GM18870 (cell line): ENCODE results near the gene KCNH6.

Experiments
- ATAC-seq: cut with Tn5 transposase; IDR thresholded peaks from one replicate; pipeline ENCODE4 v1.9.1; 2021; ENCODE audit warnings: moderate library complexity; ENCODE audit not compliant: unreplicated experiment

The KCNH6 gene

DNA sequence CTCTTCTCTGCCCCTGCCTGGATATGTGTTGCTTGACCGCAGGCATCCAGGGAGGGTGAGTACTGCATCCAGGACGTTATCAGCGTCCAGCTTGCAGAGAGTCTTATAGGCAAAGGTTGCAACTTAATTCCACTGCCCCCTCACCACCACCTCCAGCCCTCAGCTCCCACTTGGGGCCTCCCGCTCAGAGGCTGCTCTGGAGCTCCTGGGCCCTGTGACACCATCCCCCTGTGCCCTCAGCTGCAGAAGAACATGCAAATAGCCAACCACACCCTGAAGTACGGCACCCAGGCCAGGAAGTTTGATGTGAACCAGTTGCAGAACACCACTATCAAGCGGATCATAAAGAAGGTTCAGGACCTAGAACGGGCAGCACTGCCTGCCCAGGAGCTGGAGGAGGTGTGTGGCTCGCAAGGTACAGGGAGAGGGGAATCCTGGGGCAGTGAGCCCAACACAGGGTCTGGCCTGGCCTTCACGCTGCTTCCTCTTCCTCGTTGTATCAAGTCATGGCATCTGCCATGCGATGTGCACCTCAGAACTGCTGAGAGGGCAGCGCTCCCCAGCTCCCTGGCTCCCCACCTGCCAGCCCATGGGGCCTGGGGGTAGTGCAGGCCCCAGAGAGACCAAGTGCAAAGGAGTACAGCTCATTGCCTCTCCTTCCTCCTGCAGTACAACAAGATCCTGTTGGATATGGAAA, 36.7 kb upstream of the KCNH6 start:
- no peak for ATAC-seq

DNA sequence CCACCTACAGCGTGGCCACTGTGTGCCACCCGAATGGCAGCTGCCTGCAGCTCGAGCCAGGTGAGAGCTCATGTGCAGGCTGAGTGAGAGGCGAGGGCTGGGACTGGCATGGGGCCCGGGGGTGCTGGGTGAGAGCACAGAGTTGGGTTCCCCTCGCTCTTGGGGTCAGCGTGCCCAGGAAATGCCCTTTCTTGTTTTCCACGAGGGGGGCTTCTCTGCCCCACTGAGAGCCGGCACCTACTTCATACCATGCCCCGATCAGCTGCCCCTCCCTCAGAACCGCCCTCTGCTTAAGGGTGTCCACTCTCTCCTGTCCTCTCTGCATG, 36.2 kb upstream of the KCNH6 start:
- ATAC-seq: no peak

DNA sequence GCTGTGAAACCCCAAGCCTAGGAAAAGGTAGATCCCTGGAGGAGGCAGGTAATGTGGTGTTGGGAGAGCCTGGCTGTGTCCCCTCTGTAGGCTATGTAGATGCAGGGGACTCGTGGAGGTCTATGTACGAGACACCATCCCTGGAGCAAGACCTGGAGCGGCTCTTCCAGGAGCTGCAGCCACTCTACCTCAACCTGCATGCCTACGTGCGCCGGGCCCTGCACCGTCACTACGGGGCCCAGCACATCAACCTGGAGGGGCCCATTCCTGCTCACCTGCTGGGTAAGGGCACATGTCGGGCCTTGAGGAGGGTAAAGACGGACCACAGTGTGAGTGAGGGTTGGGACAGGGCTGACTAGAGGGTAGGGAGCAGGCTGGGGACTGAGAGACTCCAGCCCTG, 34.3 kb upstream of the KCNH6 start:
- no peak for ATAC-seq

DNA sequence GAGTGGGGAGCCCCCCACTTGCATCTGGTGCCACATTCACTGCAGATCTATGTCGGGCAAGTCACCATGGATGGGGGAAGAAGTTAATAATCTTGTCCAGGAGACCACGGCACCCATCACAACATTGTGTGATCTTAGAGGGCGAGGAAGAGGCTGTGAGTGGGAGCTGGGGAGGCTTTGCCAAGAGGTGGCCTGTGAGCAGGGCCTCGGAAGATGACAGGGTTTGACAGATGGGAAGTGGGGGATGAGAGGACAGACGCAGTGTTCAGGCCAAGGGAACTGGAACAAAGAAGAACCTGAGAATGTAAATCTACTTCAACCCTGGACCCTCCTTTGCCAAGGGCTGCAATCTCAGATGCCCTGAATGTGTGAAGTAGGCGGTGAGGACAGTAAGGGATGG, 33.9 kb upstream of the KCNH6 start:
- ATAC-seq: no peak

DNA sequence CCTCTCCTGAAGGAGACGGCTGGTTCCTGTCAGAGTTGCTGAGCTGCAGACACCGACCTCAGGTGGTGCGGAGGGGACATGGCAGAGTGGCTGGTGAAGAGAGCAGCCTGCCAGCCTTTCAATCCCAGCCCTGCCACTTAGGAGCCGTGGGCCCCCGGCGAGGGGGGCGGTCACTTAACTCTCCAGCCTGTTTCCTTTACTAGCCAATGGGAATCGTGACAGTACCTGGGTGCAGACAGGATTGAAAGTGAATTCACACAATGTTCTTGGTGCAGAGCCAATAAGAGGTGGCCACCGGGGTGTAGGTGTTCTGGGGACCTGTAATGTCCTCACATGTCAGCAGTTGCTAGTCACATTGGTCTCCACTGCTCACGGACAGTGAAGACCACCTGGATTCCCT, 32.8 kb upstream of the KCNH6 start:
- no peak for ATAC-seq

DNA sequence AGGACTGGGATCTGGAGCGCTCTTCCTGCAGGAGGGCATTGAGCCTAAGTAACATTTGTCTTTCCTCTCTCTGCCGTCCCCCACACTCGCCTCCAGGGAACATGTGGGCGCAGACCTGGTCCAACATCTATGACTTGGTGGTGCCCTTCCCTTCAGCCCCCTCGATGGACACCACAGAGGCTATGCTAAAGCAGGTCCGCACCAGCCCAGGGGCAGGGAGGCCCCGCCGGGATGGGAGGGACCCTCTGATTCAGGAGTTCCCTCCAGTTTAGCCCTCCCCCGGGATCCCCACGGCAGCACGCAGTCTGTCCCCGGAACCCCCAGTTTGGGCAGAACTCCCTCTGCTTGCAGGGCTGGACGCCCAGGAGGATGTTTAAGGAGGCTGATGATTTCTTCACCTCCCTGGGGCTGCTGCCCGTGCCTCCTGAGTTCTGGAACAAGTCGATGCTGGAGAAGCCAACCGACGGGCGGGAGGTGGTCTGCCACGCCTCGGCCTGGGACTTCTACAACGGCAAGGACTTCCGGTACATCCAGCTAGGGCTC, 32.2 kb upstream of the KCNH6 start:
- no peak for ATAC-seq

DNA sequence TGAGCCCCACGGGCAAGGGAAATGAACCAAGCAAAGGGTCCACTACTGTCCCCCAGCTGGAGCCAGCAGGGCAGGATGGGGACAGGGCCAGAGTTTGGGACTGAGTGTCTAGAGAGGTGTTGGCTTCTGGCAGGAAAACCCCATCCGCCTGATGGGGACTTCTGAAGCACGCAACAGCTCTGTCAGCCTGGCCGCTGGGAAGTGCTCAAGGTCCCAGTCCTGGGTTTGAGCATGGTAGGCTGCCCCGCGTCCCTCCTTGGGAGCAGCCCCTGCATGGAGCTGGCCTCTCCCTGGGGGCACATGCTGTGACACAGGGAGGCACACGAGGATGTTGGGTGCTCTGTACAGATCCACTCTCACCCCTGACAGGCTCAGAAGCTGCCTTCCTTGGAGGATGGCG, 31.7 kb upstream of the KCNH6 start:
- ATAC-seq: no peak

DNA sequence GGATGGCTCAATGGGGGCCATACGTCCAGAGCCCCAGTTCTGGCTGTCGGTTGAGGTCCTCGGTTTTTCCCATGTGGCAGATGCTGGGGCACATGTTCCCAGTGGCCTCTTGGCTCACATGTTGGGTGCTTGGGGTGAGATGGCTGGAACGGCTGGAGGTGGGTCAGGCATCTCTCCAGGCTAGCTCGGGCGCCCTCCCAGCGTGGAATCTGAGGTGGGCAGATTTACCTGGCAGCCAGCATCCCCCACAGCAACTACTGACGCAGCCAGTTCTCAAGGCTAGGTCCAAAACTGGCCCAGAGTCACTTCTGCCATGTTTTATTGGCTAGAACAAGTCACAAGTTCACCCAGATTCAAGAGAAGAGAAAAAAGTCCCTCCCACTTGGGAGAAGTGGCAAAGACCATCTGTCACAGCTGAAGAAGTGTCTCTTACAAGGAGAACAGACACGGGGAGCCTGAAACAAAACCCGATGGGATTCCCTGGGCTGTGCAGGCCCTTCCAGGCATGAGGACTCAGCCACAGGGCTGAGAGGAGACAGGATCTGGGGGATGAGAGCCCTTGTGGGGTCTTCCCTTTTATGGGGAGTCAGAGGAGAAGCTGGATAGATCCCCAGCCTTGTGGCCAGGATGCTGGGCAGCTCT, 31.1 kb upstream of the KCNH6 start:
- no peak for ATAC-seq

DNA sequence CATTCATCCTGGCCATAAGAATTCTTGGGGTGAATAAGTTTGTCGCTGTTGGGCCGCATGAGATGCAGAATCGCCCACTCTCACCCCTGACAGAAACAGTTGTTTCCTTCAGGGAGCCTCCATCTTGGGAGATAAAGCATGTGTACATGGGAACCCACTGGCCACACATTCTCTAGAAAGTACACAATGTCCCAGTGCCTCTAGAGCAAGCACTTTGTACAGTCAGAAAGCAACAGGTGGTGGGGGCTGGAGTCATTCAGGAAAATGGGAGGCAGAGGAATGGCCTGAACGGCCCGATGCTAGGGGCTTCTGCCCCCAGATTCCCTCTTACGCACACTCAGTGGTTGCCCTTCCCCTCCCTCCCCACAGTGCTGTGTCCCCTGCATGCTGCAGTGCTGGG, 30.2 kb upstream of the KCNH6 start:
- no peak for ATAC-seq

DNA sequence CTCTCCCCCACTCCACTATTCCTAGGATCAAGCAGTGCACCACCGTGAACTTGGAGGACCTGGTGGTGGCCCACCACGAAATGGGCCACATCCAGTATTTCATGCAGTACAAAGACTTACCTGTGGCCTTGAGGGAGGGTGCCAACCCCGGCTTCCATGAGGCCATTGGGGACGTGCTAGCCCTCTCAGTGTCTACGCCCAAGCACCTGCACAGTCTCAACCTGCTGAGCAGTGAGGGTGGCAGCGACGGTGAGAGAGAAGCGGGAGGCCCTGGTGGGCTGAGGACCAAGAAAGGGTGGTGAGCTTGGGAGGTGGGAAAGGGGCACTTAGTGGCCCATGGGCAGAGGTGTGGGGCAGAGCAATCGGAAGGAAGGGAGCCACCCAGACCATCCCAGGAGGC, 29.7 kb upstream of the KCNH6 start:
- ATAC-seq: no peak

DNA sequence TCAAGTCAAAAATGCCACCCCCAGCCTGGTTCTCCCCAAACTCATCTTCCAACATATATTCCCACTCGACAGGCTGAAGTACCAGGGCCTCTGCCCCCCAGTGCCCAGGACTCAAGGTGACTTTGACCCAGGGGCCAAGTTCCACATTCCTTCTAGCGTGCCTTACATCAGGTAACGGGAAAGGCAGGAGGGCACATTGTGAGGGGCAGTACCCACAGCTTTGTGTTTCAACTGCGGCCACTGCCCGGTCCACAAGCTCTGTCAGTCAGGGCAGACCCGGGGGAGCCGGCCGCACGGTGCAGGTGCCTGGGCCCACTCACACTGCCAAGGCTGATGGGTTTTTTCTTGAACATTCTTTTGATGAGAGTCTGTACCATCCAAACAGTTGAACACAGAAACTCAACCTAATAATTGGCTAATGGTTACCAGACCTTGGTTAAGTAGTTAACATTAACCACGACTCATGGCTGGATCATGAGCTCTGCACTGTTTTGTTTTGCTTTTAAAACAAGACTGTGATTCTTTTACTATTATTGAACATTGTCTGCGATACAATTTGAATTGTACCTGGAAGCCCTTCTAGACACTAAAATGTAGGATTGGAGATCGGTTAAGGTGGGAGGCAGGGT, 28.7 kb upstream of the KCNH6 start:
- ATAC-seq: no peak

DNA sequence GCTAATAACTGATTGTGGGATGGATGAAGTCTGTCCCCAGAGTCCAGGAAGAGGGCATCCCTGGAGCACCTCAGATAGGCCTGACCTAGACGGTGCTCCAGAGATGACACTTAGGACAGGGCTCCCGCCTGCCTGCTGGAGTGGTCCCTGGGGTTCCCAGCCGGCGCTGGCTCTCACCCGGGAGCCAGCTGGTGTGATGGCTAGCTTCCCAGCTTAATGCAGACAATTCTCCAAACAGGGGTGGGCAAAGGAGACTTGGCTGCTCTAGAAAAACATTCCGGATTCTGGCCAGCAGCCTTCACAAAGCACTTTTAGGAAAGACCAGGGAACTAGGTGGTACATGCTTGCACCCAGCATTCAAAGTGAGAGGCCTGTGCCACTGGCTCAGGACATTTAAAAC, 27.7 kb upstream of the KCNH6 start:
- no peak for ATAC-seq

DNA sequence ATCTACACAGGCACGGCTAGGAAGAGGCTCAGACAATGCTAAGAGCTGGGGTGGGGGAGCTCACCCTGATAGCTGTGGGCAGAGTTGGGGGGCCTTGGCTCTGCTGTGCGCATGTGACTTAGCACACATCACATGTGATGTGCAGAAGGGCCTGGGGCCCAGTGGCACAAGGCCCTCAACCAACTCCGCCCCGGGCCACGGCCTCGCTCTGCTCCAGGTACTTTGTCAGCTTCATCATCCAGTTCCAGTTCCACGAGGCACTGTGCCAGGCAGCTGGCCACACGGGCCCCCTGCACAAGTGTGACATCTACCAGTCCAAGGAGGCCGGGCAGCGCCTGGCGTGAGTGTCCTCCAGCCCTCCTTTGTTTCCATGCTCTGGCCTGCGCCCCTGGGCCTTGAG, 27.0 kb upstream of the KCNH6 start:
- ATAC-seq: no peak

DNA sequence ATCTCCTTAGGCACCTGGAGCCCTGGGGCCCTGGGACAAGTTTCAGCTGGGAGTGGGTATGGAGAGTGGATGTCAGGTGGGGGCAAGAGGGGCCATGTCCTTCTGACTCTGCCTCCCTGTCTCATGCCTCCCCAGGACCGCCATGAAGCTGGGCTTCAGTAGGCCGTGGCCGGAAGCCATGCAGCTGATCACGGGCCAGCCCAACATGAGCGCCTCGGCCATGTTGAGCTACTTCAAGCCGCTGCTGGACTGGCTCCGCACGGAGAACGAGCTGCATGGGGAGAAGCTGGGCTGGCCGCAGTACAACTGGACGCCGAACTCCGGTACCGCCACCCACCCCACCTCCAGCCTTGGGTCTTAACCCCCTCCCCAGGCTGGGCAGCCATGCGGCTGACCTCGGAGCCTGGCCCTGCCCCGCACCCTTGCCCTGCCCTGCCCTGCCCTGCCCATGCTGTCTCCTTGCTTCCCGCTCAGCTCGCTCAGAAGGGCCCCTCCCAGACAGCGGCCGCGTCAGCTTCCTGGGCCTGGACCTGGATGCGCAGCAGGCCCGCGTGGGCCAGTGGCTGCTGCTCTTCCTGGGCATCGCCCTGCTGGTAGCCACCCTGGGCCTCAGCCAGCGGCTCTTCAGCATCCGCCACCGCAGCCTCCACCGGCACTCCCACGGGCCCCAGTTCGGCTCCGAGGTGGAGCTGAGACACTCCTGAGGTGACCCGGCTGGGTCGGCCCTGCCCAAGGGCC, 26.3 kb upstream of the KCNH6 start:
- no peak for ATAC-seq

DNA sequence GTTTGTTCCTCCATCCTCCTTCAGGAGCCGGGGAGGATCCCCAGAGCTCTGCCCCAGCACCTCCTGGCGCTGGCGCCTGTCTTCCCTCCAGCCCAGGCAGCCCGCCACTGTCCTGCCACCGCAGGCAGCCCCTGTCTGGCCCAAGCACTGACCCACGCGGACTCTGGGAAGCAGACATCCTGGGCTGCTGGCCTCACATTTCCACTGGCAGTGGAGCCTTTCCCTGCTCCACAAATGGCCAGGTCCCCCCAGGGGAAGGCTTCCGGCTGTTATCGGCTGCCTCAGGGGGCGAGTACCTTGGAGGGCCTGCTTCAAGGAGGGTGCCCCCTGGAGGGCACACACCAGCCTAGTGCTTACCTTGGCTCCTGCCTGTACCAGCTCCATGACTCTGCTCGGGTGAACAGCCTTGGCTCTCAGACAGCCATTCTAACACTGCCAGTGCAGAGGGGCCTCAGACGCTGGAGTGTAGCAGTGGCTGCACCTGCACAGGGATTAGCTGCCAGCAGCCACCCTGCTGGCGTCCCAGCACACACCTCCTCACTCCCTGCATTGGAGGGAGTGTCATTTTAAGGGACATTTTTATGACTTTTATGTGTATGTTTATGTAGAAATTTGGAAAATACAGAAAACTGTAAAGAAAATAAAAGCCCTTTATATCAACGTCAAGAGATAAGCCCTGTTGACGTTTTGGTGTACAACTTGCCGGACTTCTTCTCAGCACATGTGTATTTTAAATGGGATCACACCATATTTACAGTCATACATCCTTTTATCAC, 25.3 kb upstream of the KCNH6 start:
- no peak for ATAC-seq

DNA sequence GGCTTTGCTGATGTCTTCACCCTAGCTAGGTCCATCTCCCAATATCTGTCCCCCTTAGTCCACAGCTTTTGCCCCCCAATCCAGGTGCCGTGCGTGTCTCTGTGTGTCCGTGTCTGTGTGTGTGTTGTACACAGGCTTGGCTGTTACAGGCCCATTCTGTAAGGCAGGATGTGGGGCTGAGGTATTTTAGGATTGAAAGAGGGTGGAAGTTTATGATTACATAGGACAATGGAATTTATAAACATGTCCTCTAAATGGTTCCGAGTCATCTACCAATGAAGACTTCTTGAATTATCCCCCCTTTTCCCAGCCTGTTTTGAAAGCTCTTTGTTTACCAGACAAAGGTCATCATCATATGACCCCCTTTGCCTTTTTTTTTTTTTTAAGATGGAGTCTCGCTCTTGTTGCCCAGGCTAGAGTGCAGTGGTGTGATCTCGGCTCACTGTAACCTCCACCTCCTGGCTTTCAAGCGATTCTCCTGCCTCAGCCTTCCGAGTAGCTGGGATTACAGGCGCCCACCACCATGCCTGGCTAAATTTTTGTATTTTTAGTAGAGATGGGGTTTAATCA, 24.4 kb upstream of the KCNH6 start:
- no peak for ATAC-seq

DNA sequence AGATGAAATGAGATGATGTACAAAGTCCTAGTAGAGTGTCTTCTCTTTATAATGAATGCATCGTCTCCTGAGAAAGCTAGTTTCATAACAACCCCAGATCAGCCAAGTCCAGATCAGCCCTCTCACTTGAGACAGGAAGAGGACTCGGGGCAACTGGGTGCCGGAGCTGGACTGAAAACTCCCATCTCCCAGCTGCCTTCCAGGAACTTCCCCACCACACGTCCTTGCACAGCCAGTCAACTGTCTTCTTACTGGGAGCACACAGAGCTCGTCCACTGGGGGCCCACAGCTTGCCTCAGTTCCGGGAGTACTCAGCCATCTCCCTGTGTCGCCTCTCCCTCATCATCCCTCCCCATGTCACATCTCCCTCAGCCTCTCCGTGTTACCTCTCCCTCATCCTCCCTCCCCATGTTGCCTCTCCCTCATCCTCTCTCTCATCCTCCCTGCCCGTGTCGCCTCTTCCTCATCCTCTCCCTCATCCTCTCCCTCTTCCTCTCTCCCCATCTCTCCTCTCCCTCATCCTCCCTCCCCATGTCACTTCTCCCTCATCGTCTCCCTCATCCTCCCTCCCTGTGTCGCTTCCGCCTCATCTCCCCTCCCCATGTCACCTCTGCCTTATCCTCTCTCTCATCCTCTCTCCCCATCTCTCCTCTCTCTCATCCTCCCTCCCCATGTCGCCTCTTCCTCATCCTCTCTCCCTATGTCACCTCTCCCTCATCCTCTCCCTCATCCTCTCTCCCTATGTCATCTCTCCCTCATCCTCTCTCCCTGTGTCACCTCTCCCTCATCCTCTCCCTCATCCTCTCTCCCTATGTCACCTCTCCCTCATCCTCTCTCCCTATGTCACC, 22.4 kb upstream of the KCNH6 start:
- no peak for ATAC-seq

DNA sequence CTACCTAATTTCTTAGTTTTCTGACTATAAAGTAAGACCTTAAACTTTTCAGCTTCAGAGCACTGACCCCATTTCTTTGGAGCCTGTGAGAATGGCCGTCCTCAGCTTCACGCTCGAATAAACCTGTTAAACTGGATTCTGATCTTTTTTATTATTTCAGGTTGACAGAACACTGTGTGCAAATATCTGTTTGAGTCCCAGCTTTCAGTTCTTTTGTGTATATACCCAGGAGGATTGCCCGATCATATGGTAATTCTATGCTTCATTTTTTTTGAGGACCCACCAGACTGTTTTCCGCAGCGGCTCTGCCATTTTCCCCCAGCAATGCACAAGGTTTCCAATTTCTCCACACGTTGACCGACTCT, 19.8 kb upstream of the KCNH6 start:
- no peak for ATAC-seq

DNA sequence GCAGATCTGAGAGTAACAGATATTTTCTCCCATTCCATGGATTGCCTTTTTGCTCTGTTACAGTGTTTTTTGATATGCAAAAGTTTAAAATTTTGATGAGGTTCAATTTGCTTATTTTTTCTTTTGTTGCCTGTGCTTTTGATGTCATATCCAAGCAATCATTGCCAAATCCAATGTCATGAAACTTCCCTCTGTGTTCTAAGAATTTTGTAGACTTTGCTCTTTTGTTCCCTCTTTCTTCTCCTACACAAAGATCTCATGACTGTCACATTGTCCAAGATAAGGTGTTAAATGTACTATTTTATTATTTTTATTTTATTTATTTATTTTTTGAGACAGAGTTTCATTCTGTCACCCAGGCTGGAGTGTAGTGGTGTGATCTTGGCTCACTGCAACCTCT, 18.9 kb upstream of the KCNH6 start:
- no peak for ATAC-seq

DNA sequence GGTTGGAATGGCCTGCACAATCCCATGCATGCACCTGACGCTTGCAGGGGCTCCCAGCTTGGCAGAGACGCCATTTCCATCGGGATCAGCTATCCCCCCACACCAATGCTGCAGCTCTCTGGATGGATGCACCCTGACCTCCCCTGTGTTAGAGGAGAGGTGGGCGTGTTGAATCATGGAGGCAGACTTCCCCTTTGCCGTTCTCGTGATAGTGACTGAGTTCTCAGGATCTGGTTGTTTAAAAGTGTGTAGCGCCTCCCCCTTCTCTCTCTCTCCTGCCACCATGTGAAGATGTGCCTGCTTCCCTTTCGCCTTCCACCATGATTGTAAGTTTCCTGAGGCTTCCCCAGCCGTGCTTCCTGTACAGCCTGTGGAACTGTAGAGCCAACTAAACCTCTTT, 17.8 kb upstream of the KCNH6 start:
- no peak for ATAC-seq
